Right cardiac atrium (tissue), 5 donors: ENCODE results near the gene THOC5. TPM values are rescaled to one million over a fixed set of nuclear protein-coding genes. Genes with fewer than 3 reads are reported as not detected.

Experiments used
- ATAC-seq, 2 donors: fragments of 200-7000 bp; cut with Tn5 transposase; one replicate each; pipeline versions ENCODE4 v1.8.0 to v1.9.1; 2020; ENCODE audit warnings: moderate library complexity in 2 of 2, mild to moderate bottlenecking in 1 of 2
- DNase-seq, 3 donors: peaks; one replicate each; pipeline ENCODE4 v3.0.0-alpha.2; 2020
- H3K27ac ChIP-seq: one replicate; pipeline ENCODE4 v1.5.1; 2013; ENCODE audit warnings: mild to moderate bottlenecking, low read length, control low read depth, moderate library complexity
- H3K27me3 ChIP-seq: one replicate; pipeline ENCODE4 v1.6.1; 2013; ENCODE audit not compliant: control insufficient read depth, insufficient read depth
- H3K4me1 ChIP-seq: one replicate; pipeline ENCODE4 v1.6.1; 2013; ENCODE audit warnings: low read length; ENCODE audit not compliant: control insufficient read depth, insufficient read depth
- H3K4me3 ChIP-seq: one replicate; pipeline ENCODE4 v1.5.1; 2013; ENCODE audit warnings: low read length, control low read depth
- H3K9me3 ChIP-seq: one replicate; pipeline ENCODE4 v1.6.1; 2013; ENCODE audit warnings: low read length; ENCODE audit not compliant: control insufficient read depth
- WGBS: extraction: QIAGEN DNeasy Blood & Tissue Kit; methylation state at CpG from one replicate; pipeline ENCODE4 v1.1.7; 2013; 5-methylcytosine and 5-hydroxymethylcytosine counted together
- intact Hi-C, 4 donors: fragments of 100-400 bp; cut with DNase I; formaldehyde crosslinking; loops; one replicate each; pipeline versions ENCODE4 v1.11.0 to v1.14.0; 2022 to 2023
- polyA plus RNA-seq: library from polyadenylated mRNA; stranded (reverse); fragments of 200-250 nt; gene quantifications from one replicate; pipeline ENCODE4 v1.2.3, GENCODE V29; 2013
- total RNA-seq, 4 donors: library from RNA; stranded (reverse); fragmentation: NEBNext Ultra II Directional; extraction: Animal tissue kit (Norgen Biotek cat#: 25700); gene quantifications; one replicate each; pipeline ENCODE4 v1.2.1, GENCODE V29; 2021
- donor health status: healthy with polysubstance abuse.
- donor health status: DM: no; HTN: yes; CAD: no.
- donor health status: DM: no; HTN: no; CAD: no.
- donor health status: DM: no; HTN: yes; CAD: no; lungs with severe emphysema.
- donor health status: DM: yes; HTN: yes; CAD: no.

The THOC5 gene
- total and polyA plus RNA-seq, 5 donors, result 30.5 to 58.9 (median 40.1) TPM

GRCh38 chr22:29524442-29525191 is 28.9 kb downstream of the THOC5 start:
- 65% methylated on average over 5 of the region's 5 CpGs for WGBS
- ATAC-seq (peak in 1 of 2 donors; percentile 54), DNase-seq (peak in 2 of 3 donors; percentile 22 to 56)
- intact Hi-C loops, result loop anchor here in 2 of 4 donors (10.0 kb wide), 1 partner anchor 130 kb away; no protein-coding TSS in a partner anchor
- Histone ChIP-seq H3K27ac (no peak overlapping the region), H3K27me3 (no peaks in the 10 kb centered on the region), H3K4me1 (no peaks in the 10 kb centered on the region), H3K9me3 (no peaks in the 10 kb centered on the region), H3K4me3 (no peak overlapping the region)

GRCh38 chr22:29523761-29524160 is 29.8 kb downstream of the THOC5 start:
- Histone ChIP-seq H3K27me3 (no peaks in the 10 kb centered on the region), H3K4me1 (no peaks in the 10 kb centered on the region), H3K4me3 (no peak overlapping the region), H3K9me3 (no peaks in the 10 kb centered on the region), H3K27ac (no peak overlapping the region)
- intact Hi-C loops, result loop anchor here in 2 of 4 donors (10.0 kb wide), 1 partner anchor 129 kb away; no protein-coding TSS in a partner anchor
- WGBS, result 88% methylated on average over 2 of the region's 2 CpGs
- DNase-seq (no peak), ATAC-seq (no peak)

GRCh38 chr22:29521526-29521925 is 32.0 kb downstream of the THOC5 start:
- WGBS, result 98% methylated on average over 7 of the region's 7 CpGs
- Histone ChIP-seq H3K27me3 (no peaks in the 10 kb centered on the region), H3K9me3 (no peaks in the 10 kb centered on the region), H3K4me3 (no peak overlapping the region), H3K4me1 (peaks cover 6% of the 10 kb centered on the region), H3K27ac (no peak overlapping the region)
- ATAC-seq, result no peak
- DNase-seq, result no peak
- intact Hi-C loops, result loop anchor here in 2 of 4 donors (10.0 kb wide), 1 partner anchor 127 kb away; no protein-coding TSS in a partner anchor

GRCh38 chr22:29520851-29521250 is 32.7 kb downstream of the THOC5 start:
- intact Hi-C loops, result loop anchor here in 2 of 4 donors (10.0 kb wide), 1 partner anchor 126 kb away; no protein-coding TSS in a partner anchor
- Histone ChIP-seq H3K27ac (no peak overlapping the region), H3K9me3 (no peaks in the 10 kb centered on the region), H3K4me3 (no peak overlapping the region), H3K4me1 (peaks cover 6% of the 10 kb centered on the region), H3K27me3 (no peaks in the 10 kb centered on the region)
- 79% methylated on average over 4 of the region's 4 CpGs for WGBS
- ATAC-seq, result peak in 1 of 2 donors; percentile 77
- DNase-seq, result no peak

GRCh38 chr22:29519996-29520395 is 33.6 kb downstream of the THOC5 start:
- H3K9me3 ChIP-seq, result no peaks in the 10 kb centered on the region
- peaks cover 6% of the 10 kb centered on the region for H3K4me1 ChIP-seq
- H3K27ac ChIP-seq, result no peak overlapping the region
- ATAC-seq, result no peak
- intact Hi-C loops, result loop anchor here in 2 of 4 donors (10.0 kb wide), 1 partner anchor 125 kb away; no protein-coding TSS in a partner anchor
- 97% methylated on average over 1 of the region's 1 CpG for WGBS
- no peak for DNase-seq
- no peaks in the 10 kb centered on the region for H3K27me3 ChIP-seq
- H3K4me3 ChIP-seq, result no peak overlapping the region

GRCh38 chr22:29518427-29518826 is 35.1 kb downstream of the THOC5 start:
- intact Hi-C loops, result no loop called here
- ATAC-seq (no peak), DNase-seq (no peak)
- 93% methylated on average over 5 of the region's 5 CpGs for WGBS
- H3K27me3 ChIP-seq, result no peaks in the 10 kb centered on the region
- peaks cover 6% of the 10 kb centered on the region for H3K4me1 ChIP-seq
- no peak overlapping the region for H3K4me3 ChIP-seq
- H3K27ac ChIP-seq, result peak overlapping the region; percentile 58
- no peaks in the 10 kb centered on the region for H3K9me3 ChIP-seq

GRCh38 chr22:29517215-29517908 is 36.2 kb downstream of the THOC5 start:
- WGBS, result 61% methylated on average over 5 of the region's 5 CpGs
- peak overlapping the region; percentile 61 for H3K27ac ChIP-seq
- H3K9me3 ChIP-seq, result no peaks in the 10 kb centered on the region
- no peaks in the 10 kb centered on the region for H3K27me3 ChIP-seq
- DNase-seq, result no peak
- H3K4me3 ChIP-seq, result no peak overlapping the region
- intact Hi-C loops, result no loop called here
- peaks cover 6% of the 10 kb centered on the region for H3K4me1 ChIP-seq
- peak; percentile 34 to 69 for ATAC-seq

- 67% methylated on average over 4 of the region's 4 CpGs for WGBS
- intact Hi-C loops, result no loop called here
- no peaks in the 10 kb centered on the region for H3K27me3 ChIP-seq
- ATAC-seq, result no peak
- H3K9me3 ChIP-seq, result no peaks in the 10 kb centered on the region
- no peak overlapping the region for H3K27ac ChIP-seq
- no peak for DNase-seq
- H3K4me3 ChIP-seq, result no peak overlapping the region
- H3K4me1 ChIP-seq, result peaks cover 1% of the 10 kb centered on the region
Observed at GRCh38 chr22:29512031-29512430, 41.5 kb downstream of the THOC5 start.

GRCh38 chr22:29511126-29511862 is 42.3 kb downstream of the THOC5 start:
- Histone ChIP-seq H3K9me3 (no peaks in the 10 kb centered on the region), H3K4me3 (no peak overlapping the region), H3K27ac (no peak overlapping the region), H3K4me1 (no peaks in the 10 kb centered on the region), H3K27me3 (no peaks in the 10 kb centered on the region)
- WGBS, result 88% methylated on average over 8 of the region's 8 CpGs
- ATAC-seq (no peak), DNase-seq (no peak)
- intact Hi-C loops, result no loop called here

- DNase-seq (no peak), ATAC-seq (no peak)
- Histone ChIP-seq H3K27ac (no peak overlapping the region), H3K27me3 (no peaks in the 10 kb centered on the region), H3K9me3 (no peaks in the 10 kb centered on the region), H3K4me3 (no peak overlapping the region), H3K4me1 (no peaks in the 10 kb centered on the region)
- 93% methylated on average over 2 of the region's 2 CpGs for WGBS
- intact Hi-C loops, result no loop called here
Observed at GRCh38 chr22:29510542-29510941, 43.0 kb downstream of the THOC5 start.

- WGBS, result 54% methylated on average over 1 of the region's 1 CpG
- intact Hi-C loops, result no loop called here
Observed at GRCh38 chr22:29509815-29510214, 43.7 kb downstream of the THOC5 start.

More at GRCh38 chr22:29509815-29510214, 43.7 kb downstream of the THOC5 start:
- DNase-seq (no peak), ATAC-seq (no peak)
- H3K9me3 ChIP-seq, result no peaks in the 10 kb centered on the region
- no peaks in the 10 kb centered on the region for H3K27me3 ChIP-seq
- no peak overlapping the region for H3K27ac ChIP-seq
- no peak overlapping the region for H3K4me3 ChIP-seq
- no peaks in the 10 kb centered on the region for H3K4me1 ChIP-seq
